Muscle of back (tissue), 11 donors: ENCODE data around the gene SLC30A1. TPM values are rescaled to one million over a fixed set of nuclear protein-coding genes. Genes with fewer than 3 reads are reported as not detected.
A peak's percentile ranks its signal among the peaks of the same experiment; 100 is the strongest.
"Not testable (repeated sequence)": the region's sequence is repeated elsewhere in the genome, so short reads cannot be mapped to it uniquely, and the experiment has no call there.

Experiments used
- DNase-seq, 3 donors: peaks; one replicate each; pipeline versions ENCODE4 v3.0.0 to v3.0.0-alpha.2; 2013
- polyA plus RNA-seq, 10 donors: library from polyadenylated mRNA; unstranded; fragments of 120-200 nt; gene quantifications; one replicate each; pipeline ENCODE4 v1.2.1, GENCODE V29; 2013; ENCODE audit not compliant: insufficient read length in 10 of 10

SLC30A1 gene
- polyA plus RNA-seq, 10 donors = 11.0 to 19.2 (median 14.1) TPM

DNA sequence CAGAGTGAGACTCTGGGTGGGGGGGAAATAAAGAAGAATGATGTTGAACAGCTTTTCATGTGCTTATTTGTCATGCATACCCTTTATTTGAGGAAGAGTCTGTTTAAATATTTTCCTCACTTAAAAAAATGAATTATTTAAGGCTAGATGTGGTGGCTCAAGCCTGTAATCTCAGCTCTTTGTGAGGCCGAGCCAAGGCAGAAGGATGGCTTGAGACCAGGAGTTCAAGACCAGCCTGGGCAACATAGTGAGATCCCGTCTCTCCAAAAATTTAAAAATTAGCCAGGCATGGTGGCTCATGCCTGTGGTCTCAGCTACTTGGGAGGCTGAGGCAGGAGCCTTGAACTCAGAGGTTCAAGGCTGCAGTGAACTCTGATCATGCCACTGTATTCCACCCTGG, 25.4 kb downstream of the SLC30A1 start:
- no peak for DNase-seq

DNA sequence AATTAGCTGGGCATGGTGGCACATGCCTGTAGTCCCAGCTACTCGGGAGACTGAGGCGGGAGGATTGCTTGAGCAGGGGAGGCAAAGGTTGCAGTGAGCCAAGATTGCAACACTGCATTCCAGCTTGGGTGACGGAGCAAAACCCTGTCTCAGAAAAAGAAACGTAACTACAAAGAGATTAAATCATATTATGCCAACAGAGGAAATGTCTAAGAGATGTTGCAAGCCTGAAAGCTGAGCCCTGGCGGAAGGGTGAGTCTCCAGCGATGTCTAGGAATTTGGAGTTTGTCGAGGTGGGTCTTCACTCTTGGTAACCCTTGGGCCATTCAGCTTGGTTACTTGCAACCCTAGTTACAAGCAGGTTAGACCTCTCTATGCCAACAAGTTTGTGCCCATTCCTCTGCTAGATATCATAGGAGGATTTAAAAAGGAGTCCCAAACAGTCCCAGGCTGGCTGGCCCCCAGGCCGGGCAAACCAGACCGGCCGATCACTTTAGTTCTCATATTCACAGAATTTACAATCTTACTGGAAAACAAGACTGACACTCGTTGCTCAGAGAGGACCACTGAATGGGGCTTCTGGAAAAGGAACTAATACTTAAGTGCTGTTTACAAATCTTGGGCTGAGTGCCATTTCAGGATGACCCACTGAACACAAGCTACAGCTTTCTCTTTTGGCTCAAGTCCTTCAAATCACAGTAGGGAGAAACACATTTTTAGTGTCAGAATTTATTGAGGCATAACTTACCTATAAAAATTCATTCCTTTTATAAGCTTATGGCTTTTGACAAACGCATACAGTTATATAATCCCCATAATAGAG, 27.1 kb downstream of the SLC30A1 start:
- no peak for DNase-seq

DNA sequence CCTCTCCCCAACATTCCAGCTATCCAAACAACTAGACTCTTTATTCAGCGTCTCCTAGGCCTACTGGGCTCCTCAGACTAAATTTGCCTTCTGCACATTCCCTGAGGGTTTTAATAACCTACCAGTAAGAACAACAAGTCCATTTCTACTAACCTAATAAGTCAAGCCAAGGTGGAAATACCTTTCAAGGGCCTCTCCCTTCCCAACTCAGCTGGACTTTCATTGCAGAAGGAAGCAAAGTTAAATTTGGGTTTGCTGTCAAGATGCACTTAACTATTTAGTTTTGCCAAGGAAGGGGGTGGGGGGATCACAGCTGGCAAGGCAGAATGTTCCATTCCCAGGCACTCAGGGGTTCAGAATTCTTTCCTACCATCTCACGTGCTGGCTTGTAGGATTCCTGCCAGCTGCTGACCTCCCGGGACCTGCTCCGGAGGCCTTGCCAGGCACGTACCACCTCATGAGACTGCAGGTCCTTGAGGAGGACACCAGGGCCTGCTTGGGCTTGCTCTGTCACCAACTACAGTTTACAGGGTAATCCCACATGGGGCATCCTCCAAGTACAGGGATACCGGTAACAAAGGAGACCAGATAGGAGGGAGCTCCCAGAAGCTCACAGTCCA, 29.8 kb downstream of the SLC30A1 start:
- peak in 1 of 3 donors; percentile 49 for DNase-seq

DNA sequence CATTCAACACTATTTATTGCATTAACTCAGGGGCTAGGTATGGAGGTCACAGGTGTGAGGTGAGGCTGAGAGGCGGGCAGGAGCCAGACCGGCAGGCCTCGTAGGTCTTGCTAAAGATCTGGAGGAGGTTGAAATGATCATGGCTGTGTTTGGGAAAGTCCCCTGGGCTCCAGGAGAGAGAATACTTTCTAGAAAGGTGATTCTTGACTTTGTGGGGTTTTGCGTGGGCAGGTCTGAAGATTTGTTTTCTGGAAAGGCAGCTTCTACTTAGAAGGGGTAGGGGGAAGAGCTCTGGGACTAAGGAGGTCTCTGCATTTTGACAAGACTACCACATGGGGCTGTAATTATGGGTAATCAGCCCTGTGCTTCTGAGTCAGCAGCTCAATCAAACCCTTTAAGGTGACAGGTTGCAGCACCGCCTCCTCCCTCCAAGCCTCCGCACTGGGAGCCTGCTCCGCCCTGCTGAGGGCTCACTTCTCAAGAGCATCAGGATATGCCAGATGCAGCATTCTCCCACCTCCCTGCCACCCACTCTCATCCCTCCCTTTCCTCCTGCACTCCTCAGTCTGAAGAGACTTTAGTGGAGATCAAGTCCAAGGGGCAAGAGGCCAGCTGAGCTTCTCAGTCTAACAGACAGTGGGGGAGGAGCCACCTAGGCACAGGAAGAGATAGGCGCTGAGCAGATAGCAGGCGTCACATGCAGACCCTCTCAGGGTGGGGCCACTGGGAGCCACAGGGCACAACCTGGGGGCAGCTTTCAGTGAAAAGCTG, 30.5 kb downstream of the SLC30A1 start:
- DNase-seq = no peak

DNA sequence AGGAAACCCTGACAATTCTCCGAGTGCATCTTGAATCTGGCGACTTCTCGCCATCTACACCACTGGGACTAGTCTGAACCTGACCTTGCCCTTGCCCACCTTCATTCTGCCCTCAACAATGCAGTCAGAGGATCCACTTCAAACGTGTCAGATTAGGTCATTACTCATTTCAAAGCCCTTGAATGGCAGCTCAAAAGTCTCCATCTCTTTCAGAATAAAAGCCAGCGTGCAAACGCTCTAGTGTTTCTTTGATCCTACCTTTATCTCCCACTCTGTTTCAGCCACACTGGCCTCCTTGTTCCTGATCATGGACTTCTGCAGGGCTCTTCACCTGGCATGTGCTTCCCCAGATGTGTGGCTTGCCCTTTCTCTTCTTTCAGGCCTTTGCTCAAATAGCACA, 31.3 kb downstream of the SLC30A1 start:
- DNase-seq = no peak

DNA sequence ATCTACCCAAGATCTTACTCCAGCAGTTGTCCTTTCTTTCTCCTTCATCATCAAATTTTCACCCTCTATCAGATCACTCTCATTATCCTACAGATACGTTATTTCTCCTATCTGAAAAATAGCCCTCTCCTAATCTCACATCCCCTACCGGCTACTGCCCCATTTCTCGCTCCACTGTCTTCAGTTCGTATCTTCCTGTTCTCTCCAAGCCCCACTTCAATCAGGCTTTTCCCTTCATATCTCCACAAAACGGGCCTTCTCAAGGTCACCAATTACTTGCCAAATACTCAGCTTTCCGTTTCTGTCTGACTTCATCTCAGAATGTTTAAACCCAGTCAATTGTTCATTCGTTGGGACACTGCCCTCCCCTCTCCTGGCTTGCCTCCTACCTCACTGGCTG, 32.4 kb downstream of the SLC30A1 start:
- DNase-seq = no peak

DNA sequence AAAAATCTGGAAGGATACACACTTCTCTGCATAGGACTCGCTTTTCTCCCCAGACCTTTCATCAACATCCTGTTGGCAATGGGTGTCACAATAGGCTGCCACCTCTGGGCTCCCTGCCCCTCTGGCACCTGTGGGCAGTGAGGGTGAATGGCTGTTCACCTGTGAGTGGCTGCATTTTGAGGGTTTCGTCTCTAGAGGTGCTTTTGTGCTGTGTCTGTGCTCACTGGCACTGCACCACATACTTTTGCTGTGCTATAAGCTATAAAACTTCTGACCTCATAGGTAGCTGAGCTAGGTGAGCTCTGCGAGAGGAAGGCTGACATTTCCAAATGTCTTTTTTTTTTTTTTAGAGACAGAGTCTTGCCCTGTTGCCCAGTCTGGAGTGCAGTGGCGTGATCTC, 35.9 kb downstream of the SLC30A1 start:
- no peak for DNase-seq

DNA sequence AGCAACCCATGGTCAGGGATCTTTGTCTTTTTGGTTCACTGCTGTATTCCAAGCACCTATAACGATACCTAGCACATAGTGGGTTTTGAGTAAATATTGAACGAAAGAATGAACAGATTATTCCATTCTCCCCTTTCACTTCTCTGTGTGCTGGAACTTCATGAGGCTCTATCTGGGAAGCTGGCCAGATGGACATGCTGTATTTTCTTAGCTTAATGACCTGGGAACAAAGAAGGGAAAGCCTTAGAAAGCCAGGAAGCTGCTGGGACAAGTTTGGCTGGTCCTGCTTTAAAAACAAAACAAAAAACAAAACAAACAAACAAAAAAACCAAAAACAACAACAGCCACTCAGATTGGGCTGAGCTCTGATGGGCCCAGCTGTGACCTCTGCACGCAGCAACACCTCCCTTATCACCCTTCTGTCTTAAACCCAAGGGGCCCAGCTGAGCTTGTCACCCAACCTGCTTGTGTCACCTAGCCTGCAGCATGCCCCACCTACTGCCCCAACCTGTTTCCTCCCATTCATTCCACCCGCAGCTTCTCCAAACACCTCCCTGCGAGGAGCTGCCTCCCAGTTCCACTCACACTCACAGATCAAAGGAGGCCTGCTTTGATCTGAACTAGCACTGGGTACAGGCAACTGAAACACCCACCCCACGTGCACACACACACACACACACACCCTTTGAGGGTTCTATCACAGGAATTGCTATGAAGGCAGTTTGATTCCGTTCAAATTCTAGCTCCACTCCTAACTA, 37.1 kb downstream of the SLC30A1 start:
- peak; percentile 41 to 85 (median 72) for DNase-seq

DNA sequence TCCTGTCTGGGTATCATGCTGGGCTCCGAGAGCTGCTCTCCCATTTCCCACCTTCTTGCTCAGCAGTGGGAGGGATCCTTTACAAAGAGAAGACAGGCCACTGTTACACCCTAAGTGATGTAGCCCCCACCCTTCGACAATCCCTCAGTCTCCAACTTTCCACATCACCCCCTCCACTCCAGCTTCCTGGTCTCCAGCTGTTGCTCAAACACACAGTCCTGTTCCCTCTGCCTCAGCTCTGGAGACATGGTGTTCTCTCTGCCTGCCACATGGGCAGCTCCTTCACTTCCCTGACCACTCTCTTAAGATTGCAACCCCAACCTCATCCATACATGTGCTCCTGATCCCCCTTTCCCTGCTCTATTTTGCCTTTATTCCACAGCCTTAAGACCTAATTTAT, 37.7 kb downstream of the SLC30A1 start:
- no peak for DNase-seq

DNA sequence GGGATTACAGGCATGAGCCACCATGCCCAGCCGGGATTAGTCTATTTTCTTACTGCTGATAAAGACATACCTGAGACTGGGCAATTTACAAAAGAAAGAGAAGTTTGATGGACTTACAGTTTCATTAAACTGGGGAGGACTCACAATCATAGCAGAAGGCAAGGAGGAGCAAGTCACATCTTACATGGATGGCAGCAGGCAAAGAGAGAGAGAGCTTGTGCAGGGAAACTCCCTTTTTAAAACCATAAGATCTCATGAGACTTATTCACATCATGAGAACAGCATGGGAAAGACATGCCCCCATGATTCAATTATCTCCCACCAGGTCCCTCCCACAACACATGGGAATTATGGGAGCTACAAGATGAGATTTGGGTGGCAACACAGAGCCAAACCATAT, 38.1 kb downstream of the SLC30A1 start:
- not testable (repeated sequence) for DNase-seq

DNA sequence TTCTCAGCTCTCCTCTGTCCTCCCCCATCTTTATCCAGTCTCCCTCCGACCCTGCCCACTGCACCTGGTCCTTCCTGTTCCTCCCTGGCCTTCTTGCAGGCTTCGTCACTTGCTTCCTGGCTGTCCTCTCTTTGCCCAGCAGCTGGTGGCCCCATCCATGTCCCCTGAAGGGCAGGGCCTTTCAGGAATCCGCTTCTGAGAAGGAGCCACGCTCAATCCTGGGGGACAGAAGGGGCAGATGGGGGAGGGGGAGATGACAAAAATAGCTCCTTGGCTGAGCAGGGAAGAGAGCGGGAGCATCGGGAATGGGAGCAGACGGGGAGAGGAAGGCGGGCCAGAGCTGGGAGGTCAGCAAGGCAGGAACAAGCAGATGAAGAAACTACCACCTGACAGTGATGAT, 40.7 kb downstream of the SLC30A1 start:
- DNase-seq = peak in 1 of 3 donors; percentile 56

DNA sequence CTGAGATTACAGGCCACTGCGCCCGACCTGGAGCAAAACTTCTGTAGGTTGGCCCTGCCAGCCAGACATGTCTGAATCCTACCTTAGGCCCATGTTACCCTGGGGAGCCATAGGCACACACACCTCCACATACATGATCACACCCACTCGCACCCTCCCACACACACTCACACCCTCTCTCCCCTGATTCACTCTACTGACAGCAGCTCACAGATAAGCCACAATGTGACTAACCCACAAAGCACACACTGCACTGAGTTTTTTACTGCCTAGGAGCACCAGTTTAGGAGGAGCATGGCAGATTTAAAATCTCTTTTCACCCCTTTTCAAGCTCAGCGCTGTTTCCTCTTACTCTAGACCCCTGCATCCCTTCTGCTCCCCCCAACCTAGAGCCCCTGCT, 41.7 kb downstream of the SLC30A1 start:
- DNase-seq = no peak

DNA sequence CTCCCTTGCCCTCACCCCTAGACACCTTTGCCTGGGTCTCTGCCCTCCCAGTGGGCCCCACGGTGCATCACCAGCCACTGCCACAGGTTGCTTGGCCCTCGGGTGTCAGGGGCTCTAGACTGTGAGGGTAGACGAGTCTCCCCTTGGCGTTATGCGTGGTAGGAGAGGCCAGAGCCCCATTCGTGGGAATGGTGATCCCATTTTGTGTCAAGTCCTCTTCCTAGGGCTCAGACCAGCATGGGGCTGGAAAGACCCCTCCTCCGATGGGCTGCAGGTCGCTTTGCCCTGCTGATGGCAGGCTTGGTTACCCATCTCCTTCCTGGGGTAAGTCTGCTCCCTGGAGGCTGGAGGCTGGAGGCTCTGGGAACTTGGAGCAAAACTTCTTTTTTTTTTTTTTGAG, 42.4 kb downstream of the SLC30A1 start:
- no peak for DNase-seq

DNA sequence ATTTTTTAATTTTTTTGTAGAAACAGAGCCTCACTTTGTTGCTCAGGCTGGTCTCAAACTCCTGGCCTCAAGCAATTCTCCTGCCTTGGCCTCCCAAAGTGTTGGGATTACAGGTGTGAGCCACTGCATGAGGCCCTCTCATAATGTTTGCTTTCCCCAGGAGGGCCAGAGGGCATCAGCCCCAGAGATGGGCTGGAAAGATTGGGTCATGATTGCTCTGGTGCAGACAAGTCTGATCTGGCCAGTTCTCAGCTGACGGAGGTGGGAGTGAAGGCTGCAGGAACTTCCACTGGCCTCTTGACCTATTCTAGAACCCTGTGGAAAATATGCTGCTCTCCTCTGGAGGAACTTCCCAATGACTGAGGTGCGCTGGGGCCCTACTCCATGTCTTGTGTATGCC, 43.6 kb downstream of the SLC30A1 start:
- no peak for DNase-seq

DNA sequence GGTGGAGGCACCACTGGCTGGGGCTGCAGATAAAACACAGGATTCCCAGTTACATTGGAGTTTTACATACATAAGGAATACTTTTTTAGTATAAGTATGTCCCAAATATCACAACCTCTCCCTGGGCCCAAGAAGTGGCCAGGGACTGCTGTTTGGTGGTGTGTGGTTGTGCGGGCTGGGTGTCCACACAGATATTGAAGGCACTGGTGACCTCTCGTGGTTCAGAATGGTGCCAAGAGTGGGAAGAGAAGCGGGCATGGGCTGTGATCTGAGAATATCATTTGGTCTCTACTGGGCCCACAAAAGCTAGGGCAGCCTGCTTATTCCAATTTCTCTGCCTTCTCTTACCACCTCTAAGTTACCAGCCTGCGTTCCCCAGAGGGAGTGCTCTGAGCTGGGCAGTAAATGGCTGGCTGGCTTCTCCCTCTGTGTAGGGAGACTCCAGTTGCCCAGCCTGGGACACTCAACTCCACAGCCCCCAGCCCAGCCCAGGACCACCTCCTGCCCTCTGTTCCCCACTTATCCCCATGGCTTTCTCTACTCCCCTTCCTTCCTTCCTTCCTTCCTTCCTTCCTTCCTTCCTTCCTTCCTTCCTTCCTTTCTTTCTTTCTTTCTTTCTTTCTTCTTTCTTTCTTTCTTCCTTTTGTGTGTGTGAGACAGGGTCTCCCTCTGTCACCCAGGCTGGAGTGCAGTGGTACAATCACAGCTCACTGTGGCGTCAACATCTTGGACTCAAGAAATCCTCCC, 44.2 kb downstream of the SLC30A1 start:
- no peak for DNase-seq

DNA sequence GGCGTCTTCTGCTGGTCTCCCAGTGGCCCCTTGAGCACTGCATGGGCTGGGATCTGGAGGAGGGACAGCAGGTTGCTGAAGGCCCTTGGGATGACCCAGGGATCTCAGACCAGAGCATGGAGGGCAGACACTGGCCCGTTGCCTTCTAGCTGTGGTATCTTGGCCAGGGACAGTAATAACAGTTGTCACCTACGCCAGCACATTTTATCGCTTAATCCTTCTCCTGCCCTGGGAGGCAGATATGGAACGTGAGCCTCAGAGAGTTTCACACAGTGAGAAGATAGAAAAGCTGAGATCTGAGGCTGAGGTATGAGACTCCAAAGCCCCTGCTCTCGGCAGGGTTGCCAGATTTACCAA, 46.9 kb downstream of the SLC30A1 start:
- DNase-seq = peak in 1 of 3 donors; percentile 45

DNA sequence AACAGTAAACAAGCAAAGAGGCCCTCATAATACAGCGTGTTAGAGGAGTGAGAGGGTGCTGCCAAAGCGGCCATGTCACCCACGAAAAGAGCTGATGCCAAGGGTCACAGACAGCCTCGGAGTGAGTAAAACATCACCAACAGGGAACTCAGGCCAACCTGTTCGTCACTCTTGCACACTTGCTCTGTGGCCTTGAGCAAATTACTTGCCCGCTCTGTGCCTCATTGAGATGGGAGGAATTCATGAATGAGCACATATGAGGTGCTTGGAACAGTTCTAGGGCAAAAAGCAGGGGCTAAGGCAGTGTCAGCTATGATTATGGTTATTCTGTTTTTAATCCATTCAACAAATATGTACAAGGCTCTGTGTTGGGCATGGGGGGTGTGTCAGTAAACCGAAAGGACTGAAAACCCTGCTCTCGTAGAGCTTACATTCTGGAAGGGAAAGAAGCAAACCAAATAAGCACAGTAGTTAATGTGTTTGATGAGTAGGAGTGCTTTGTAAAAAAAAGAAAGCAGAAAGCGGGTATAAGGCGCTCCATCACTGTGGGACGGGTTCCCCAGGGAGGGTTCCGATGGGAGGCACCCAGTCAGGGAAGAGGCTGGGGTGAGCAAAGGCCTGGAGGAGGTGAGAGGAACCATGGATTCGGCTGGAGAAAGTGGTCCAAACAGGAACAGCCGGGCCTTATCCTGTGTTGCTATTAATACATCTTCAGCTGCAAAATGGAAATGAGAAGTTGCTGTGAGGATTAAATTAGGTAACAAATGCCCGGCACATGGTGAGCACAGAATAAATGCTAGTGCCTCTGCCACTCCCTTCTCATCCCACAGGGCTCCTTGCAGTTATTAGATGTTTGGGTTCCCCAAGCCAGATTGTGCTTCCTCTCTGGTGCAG, 47.5 kb downstream of the SLC30A1 start:
- peak in 1 of 3 donors; percentile 31 for DNase-seq

DNA sequence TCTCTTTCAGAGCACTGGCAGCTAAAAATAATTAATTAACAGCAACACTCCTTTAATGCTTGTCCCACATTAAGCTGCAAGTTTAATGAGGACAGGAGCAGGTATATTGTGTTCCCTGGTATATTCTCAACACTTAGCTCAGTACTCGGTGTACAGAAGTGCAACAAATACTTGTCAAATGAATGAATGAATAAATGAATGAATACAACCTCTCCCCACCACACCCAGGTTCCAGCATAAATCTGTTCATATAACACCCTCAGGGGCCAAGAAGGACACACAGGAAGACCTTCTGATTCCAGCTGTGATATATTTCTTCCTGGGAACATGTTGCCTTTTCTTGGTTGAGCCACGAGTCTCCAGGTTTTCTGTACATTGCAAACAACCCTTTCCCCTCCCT, 48.9 kb downstream of the SLC30A1 start:
- no peak for DNase-seq

DNA sequence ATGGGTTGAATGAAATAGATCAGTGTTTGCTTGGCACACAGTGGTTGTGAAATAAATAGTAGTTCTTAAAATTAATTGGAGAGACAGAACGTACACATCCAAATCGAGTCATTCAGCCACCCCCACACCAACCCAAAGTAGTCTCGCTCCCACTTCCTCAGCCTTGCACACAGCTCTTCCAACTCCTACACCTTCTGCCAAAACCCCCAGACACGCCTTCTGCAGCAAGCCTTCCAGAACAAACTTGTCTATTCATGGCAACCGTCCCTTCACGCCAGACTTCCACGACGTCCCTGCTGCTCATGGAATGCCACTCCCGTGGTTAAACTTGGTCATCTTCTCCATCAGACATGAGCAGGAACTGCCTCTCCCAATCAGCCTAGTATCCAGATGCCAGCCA, 49.5 kb downstream of the SLC30A1 start:
- DNase-seq = no peak

DNA sequence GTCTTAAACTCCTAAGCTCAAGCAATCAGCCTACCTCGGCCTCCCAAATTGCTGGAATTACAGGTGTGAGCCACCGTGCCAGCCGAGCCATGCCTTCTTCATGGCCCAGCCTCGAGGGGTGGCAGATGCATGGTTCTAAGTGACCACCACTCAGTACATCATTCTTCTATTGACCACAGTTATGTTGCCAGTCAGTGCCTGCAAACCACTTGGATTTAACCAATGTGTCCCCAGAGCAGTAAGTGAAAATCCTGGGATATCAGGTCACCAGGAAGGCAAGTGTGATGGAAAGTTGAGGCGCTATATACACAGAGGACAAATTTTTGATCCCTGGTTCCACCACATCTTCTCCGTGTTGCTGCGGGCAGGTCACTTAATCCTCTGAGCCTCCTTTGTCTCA, 50.0 kb downstream of the SLC30A1 start:
- no peak for DNase-seq
